K562 (cell line): Measurements from ENCODE around the gene ANKRD65. TPM values are rescaled to one million over a fixed set of nuclear protein-coding genes. Genes with fewer than 3 reads are reported as not detected.

Experiments used
- CBX8 ChIP-seq: fragments of 200-600 bp; sonication (generic); IDR thresholded peaks from 2 replicates; pipeline ENCODE4 v1.6.1; 2012; ENCODE audit warnings: borderline replicate concordance, mixed run types, low read depth, mild to moderate bottlenecking, moderate library complexity, mixed read lengths, low read length, control low read depth, inconsistent platforms; ENCODE audit not compliant: poor library complexity, severe bottlenecking; ENCODE audit errors: extremely low read depth
- CEBPB ChIP-seq: fragments of 450-650 bp; IDR thresholded peaks from 2 replicates; pipeline ENCODE4 v1.6.1; 2016; ENCODE audit warnings: missing genetic modification characterization, missing compliant biosample characterization
- EP300 ChIP-seq: IDR thresholded peaks from 2 replicates; pipeline ENCODE4 v1.6.1; 2012; ENCODE audit warnings: low read length, improper control_type of control experiment
- FIP1L1 ChIP-seq: fragments of 200-400 bp; formaldehyde crosslinking; IDR thresholded peaks from 2 replicates; pipeline ENCODE4 v1.6.1; 2018; ENCODE audit warnings: mild to moderate bottlenecking, low read depth, low read length; ENCODE audit not compliant: poor library complexity, severe bottlenecking
- FOXJ3 ChIP-seq: sonication (generic); formaldehyde crosslinking; IDR thresholded peaks from 2 replicates; pipeline ENCODE4 v1.4.0; 2020; ENCODE audit warnings: mild to moderate bottlenecking, missing genetic modification reagents
- FOXP1 ChIP-seq: sonication (generic); formaldehyde crosslinking; IDR thresholded peaks from 2 replicates; pipeline ENCODE4 v1.8.0; 2022; ENCODE audit warnings: mild to moderate bottlenecking, missing genetic modification reagents
- MIER1 ChIP-seq: fragments of 450-650 bp; IDR thresholded peaks from 2 replicates; pipeline ENCODE4 v1.6.1; 2016; ENCODE audit warnings: antibody characterized with exemption, mild to moderate bottlenecking, low read depth
- MTA1 ChIP-seq: fragments of 450-650 bp; IDR thresholded peaks from 2 replicates; pipeline ENCODE4 v1.6.1; 2017; ENCODE audit warnings: borderline replicate concordance
- PCBP1 ChIP-seq: fragments of 200-400 bp; formaldehyde crosslinking; IDR thresholded peaks from 2 replicates; pipeline ENCODE4 v1.6.1; 2018; ENCODE audit warnings: mild to moderate bottlenecking, low read depth, low read length; ENCODE audit not compliant: poor library complexity, severe bottlenecking
- POLR2A ChIP-seq: fragments of 450-650 bp; conservative IDR thresholded peaks from 2 replicates; pipeline ENCODE4 v1.6.1; 2016
- TARDBP ChIP-seq: fragments of 450-650 bp; IDR thresholded peaks from 2 replicates; pipeline ENCODE4 v1.6.1; 2016
- ZNF124 ChIP-seq: sonication (generic); formaldehyde crosslinking; IDR thresholded peaks from 2 replicates; pipeline ENCODE4 v1.8.1; 2022; ENCODE audit warnings: missing genetic modification reagents
- ZNF134 ChIP-seq: fragments of 250-450 bp; sonication (Bioruptor Pico); conservative IDR thresholded peaks from 2 replicates; pipeline ENCODE4 v1.4.0; 2020
- ZNF140 ChIP-seq: fragments of 250-450 bp; sonication (Bioruptor Pico); IDR thresholded peaks from 2 replicates; pipeline ENCODE4 v1.8.0; 2021; ENCODE audit warnings: moderate library complexity, mild to moderate bottlenecking, inconsistent platforms
- ZNF436 ChIP-seq: fragments of 250-450, 450-650 bp; sonication (Bioruptor Pico); formaldehyde crosslinking; IDR thresholded peaks from 2 replicates; pipeline ENCODE4 v1.7.0; 2020; ENCODE audit warnings: mild to moderate bottlenecking
- ZNF77 ChIP-seq: fragments of 250-450 bp; sonication (Bioruptor Pico); IDR thresholded peaks from 2 replicates; pipeline ENCODE4 v1.5.0; 2020
- polyA plus RNA-seq, 8 experiments: library from polyadenylated mRNA; depleted of rRNA in 4 of 8; stranded (reverse) in 5 of 8; unstranded in 3 of 8; fragments of >200 nt; fragmentation: Nextera tagmentation in 2 of 8; fragmentation: Illumina TruSeq in 1 of 8; extraction: Ambion mirVana in 2 of 8; extraction: Trizol in 1 of 8; gene quantifications; 2 replicates each; pipeline versions ENCODE4 v1.2.1 to v1.2.3, GENCODE V29; 2011 to 2014; ENCODE audit warnings: inconsistent platforms in 1 of 8, missing spikeins in 1 of 8
- total RNA-seq, 7 experiments: library from RNA; depleted of rRNA in 6 of 7; stranded (reverse); fragments of >200 nt in 6 of 7; fragmentation: Illumina TruSeq in 2 of 7; extraction: Trizol in 2 of 7; gene quantifications; 2 replicates each; pipeline versions ENCODE4 v1.2.1 to v1.2.3, GENCODE V29; 2011 to 2021; ENCODE audit warnings: low replicate concordance in 1 of 7
- TF ChIP-seq, protein P1 (sequence below): sonication (generic); formaldehyde crosslinking; IDR thresholded peaks from 2 replicates; pipeline ENCODE4 v1.8.0; 2022; ENCODE audit warnings: missing genetic modification reagents, mild to moderate bottlenecking, borderline replicate concordance
- TF ChIP-seq, protein P2 (sequence below), 2 experiments: fragments of 450-650 bp; IDR thresholded peaks; 2 replicates each; pipeline ENCODE4 v1.6.1; 2016; ENCODE audit warnings: mild to moderate bottlenecking in 2 of 2, borderline replicate concordance in 1 of 2, low read depth in 1 of 2, moderate library complexity in 1 of 2
- TF ChIP-seq, protein P3 (sequence below): fragments of 450-650 bp; formaldehyde crosslinking; IDR thresholded peaks from 2 replicates; pipeline ENCODE4 v1.4.0; 2020; ENCODE audit warnings: mild to moderate bottlenecking

The ANKRD65 gene
- total and polyA plus RNA-seq, 9 of the 15 experiments (the other 6 are each of a cell fraction or from before 2014, with no cell fraction given) = not detected

DNA sequence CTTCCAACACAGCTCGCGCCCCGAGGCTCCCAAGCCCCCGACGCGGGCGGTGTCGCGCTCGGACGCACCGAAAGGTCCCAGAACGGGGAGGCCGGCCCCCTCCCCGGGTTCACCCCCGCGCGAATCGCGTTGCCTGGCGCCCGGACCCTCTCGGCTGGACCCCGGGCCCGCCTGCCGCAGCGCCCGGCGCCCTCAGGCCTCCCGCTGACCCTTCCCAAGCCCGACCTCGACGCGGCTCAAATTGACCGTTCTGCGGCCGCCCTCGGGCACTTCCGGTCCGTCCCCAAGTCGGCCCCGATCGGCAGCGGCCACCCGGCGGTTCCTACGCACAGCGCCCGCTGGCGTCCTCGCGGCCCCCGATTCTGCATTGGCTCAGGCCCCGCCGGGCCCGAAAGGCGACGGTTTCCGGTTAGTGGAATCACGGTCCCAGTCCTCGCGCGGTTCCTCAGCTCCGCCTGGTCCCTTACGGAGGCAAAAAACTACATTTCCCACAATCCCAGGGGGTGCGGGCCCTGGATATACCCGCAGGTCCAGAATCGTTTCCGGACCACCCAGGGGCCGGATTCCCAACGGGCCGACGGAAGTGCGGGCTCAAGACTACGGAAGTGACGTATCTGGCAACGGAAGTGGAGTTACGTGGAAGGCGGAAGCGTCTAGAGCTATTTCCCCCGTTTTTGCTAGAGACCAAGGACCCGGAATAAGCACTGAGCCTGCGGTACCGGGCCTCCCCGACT, 46.0 kb downstream of the ANKRD65 start, which contains the start of gene AURKAIP1 (continued):
- TF ChIP-seq, protein P1, sequence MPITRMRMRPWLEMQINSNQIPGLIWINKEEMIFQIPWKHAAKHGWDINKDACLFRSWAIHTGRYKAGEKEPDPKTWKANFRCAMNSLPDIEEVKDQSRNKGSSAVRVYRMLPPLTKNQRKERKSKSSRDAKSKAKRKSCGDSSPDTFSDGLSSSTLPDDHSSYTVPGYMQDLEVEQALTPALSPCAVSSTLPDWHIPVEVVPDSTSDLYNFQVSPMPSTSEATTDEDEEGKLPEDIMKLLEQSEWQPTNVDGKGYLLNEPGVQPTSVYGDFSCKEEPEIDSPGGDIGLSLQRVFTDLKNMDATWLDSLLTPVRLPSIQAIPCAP (CRISPR knock-in tag) = no peak
- TF ChIP-seq MTA1 = no peak; the same call in none of the 2 replicates
- TF ChIP-seq FIP1L1 = peak; percentile 99
- TF ChIP-seq ZNF134 (CRISPR knock-in tag) = 0 out of 2 replicates have a peak, but pooled peaks have one; percentile 56
- no peak for TF ChIP-seq FOXJ3 (CRISPR knock-in tag)
- no peak for TF ChIP-seq ZNF436 (CRISPR knock-in tag)
- no peak; the same call in 1 of the 2 replicates for TF ChIP-seq FOXP1 (CRISPR knock-in tag)
- no peak for TF ChIP-seq ZNF77
- TF ChIP-seq POLR2A = peak; percentile 93
- TF ChIP-seq EP300 = peak; percentile 67
- peak; percentile 64; the same call in 1 of the 2 replicates for TF ChIP-seq ZNF124 (CRISPR knock-in tag)
- TF ChIP-seq CEBPB = no peak
- peak; percentile 95 for TF ChIP-seq TARDBP
- no peak for TF ChIP-seq CBX8
- TF ChIP-seq, protein P2, sequence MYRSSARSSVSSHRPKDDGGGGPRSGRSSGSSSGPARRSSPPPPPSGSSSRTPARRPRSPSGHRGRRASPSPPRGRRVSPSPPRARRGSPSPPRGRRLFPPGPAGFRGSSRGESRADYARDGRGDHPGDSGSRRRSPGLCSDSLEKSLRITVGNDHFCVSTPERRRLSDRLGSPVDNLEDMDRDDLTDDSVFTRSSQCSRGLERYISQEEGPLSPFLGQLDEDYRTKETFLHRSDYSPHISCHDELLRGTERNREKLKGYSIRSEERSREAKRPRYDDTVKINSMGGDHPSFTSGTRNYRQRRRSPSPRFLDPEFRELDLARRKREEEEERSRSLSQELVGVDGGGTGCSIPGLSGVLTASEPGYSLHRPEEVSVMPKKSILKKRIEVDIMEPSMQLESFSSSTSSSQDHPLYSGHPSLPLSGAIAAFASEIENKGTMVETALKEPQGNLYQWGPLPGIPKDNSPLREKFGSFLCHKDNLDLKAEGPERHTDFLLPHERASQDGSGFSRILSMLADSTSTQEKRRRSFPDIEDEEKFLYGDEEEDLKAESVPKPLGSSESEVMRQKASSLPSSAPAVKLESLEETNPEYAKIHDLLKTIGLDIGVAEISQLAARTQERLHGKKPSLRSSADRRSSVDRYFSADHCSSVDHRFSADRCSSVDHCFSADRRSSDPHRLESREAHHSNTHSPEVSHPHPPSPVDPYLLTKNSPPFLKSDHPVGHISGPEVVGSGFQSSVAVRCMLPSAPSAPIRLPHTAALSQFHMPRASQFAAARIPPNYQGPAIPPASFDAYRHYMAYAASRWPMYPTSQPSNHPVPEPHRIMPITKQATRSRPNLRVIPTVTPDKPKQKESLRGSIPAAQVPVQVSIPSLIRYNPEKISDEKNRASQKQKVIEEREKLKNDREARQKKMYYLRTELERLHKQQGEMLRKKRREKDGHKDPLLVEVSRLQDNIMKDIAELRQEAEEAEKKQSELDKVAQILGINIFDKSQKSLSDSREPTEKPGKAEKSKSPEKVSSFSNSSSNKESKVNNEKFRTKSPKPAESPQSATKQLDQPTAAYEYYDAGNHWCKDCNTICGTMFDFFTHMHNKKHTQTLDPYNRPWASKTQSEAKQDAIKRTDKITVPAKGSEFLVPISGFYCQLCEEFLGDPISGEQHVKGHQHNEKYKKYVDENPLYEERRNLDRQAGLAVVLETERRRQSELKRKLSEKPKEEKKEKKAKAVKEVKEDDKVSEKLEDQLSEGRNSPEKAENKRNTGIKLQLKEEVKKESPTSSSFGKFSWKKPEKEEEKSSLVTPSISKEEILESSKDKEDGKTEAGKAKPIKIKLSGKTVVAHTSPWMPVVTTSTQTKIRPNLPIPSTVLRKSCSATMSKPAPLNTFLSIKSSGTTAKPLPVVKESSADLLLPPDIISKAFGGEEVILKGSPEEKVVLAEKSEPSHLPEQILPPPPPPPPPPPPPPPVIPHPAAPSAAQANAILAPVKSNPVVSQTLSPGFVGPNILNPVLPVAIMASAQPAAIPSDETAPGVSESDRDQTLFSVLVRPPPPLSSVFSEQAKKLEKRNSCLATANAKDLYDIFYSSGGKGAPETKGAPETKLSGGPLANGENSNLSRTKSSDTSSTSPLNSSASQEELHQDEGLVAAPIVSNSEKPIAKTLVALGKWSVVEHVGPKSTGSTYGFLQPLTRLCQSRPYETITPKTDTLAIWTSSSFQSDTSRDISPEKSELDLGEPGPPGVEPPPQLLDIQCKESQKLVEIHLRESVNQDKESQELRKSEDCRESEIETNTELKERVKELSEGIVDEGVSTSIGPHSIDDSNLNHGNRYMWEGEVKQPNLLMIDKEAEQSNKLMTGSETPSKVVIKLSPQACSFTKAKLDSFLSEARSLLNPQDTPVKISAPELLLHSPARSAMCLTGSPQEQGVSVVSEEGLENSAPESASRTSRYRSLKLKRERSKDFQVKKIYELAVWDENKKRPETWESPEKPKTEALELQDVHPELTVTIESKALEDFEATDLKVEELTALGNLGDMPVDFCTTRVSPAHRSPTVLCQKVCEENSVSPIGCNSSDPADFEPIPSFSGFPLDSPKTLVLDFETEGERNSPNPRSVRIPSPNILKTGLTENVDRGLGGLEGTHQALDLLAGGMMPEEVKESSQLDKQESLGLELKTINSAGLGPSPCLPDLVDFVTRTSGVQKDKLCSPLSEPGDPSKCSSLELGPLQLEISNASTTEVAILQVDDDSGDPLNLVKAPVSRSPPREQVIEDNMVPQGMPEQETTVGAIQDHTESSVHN (IDR thresholded peaks at IDR 0.05; ENCODE audit: borderline replicate concordance in 1 of 2, low read depth in 1 of 2) = no peak
- peak; percentile 25 for TF ChIP-seq PCBP1
- TF ChIP-seq, protein P3, sequence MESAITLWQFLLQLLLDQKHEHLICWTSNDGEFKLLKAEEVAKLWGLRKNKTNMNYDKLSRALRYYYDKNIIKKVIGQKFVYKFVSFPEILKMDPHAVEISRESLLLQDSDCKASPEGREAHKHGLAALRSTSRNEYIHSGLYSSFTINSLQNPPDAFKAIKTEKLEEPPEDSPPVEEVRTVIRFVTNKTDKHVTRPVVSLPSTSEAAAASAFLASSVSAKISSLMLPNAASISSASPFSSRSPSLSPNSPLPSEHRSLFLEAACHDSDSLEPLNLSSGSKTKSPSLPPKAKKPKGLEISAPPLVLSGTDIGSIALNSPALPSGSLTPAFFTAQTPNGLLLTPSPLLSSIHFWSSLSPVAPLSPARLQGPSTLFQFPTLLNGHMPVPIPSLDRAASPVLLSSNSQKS = no peak
- no peak for TF ChIP-seq ZNF140 (CRISPR knock-in tag)
- TF ChIP-seq MIER1 = 0 out of 2 replicates have a peak, but pooled peaks have one; percentile 18
